Stimulated activated CD8-positive, alpha-beta memory T cell treated with anti-CD3 and anti-CD28 coated beads, Interleukin-12 subunit alpha, Interleukin-12 subunit beta, amount 100 ng/mL, for 24 hours (primary cell): ENCODE measurements around the gene NPC2.

Experiments used
- DNase-seq: peaks from one replicate; pipeline ENCODE4 v3.0.0-alpha.2; 2020; ENCODE audit errors: extremely low read depth

Gene NPC2

GRCh38 chr14:74519316-74520074, 26.4 kb upstream of the NPC2 start:
- DNase-seq: no peak

GRCh38 chr14:74518221-74518620, 25.1 kb upstream of the NPC2 start:
- DNase-seq: no peak

GRCh38 chr14:74517731-74518130, 24.6 kb upstream of the NPC2 start:
- no peak for DNase-seq

- DNase-seq: no peak
Measured at GRCh38 chr14:74516451-74517160, 23.5 kb upstream of the NPC2 start.

GRCh38 chr14:74515891-74516412, 22.8 kb upstream of the NPC2 start:
- DNase-seq: no peak

GRCh38 chr14:74514471-74514941, 21.4 kb upstream of the NPC2 start:
- DNase-seq: no peak

GRCh38 chr14:74511966-74512830, 19.1 kb upstream of the NPC2 start:
- DNase-seq: no peak

GRCh38 chr14:74510959-74511409, 17.9 kb upstream of the NPC2 start:
- DNase-seq: no peak

GRCh38 chr14:74510223-74510931, 17.3 kb upstream of the NPC2 start:
- DNase-seq: no peak

- DNase-seq: no peak
Measured at GRCh38 chr14:74509587-74510222, 16.6 kb upstream of the NPC2 start.

- DNase-seq: no peak
Measured at GRCh38 chr14:74508844-74509428, 15.8 kb upstream of the NPC2 start.

GRCh38 chr14:74508292-74508731, 15.2 kb upstream of the NPC2 start:
- no peak for DNase-seq

- no peak for DNase-seq
Measured at GRCh38 chr14:74507840-74508239, 14.7 kb upstream of the NPC2 start.

GRCh38 chr14:74507085-74507484, 14.0 kb upstream of the NPC2 start:
- no peak for DNase-seq

GRCh38 chr14:74506411-74506851, 13.3 kb upstream of the NPC2 start:
- DNase-seq: no peak

- no peak for DNase-seq
Measured at GRCh38 chr14:74505831-74506230, 12.7 kb upstream of the NPC2 start.

GRCh38 chr14:74504874-74505720, 12.0 kb upstream of the NPC2 start:
- no peak for DNase-seq

GRCh38 chr14:74504412-74504811, 11.3 kb upstream of the NPC2 start:
- no peak for DNase-seq

GRCh38 chr14:74503938-74504335, 10.8 kb upstream of the NPC2 start:
- DNase-seq: no peak
